ENCODE results near the gene NINL. TPM values are rescaled to one million over a fixed set of nuclear protein-coding genes. Genes with fewer than 3 reads are reported as not detected.

The NINL gene
- total RNA-seq, 1 experiment from 2014 or later, result 31.5 TPM

- DNase-seq (ENCODE audit: low spot score), result no peak
- Histone ChIP-seq H3K36me3 (ENCODE audit: insufficient read depth, low read length, poor library complexity, severe bottlenecking) (peaks cover 56% of the 10 kb centered on the region), H3K27me3 (replicated peaks; ENCODE audit: insufficient read depth, low read depth, low read length, poor library complexity) (no peaks in the 10 kb centered on the region), H3K27ac (ENCODE audit: low read depth, low read length, poor library complexity, severe bottlenecking) (no peak overlapping the region), H3K9me3 (ENCODE audit: low read depth, low read length, poor library complexity, severe bottlenecking) (no peaks in the 10 kb centered on the region), H3K4me3 (ENCODE audit: low read depth, low read length, poor library complexity, severe bottlenecking) (no peak overlapping the region), H3K4me1 (ENCODE audit: insufficient read depth, low read length, poor library complexity, severe bottlenecking) (no peaks in the 10 kb centered on the region)
- CTCF ChIA-PET, result no interaction called here
- intact Hi-C loops (cut with micrococcal nuclease; ENCODE audit: unreplicated experiment), result no loop called here
- POLR2A ChIA-PET (ENCODE audit: low non-redundant PET), result no interaction called here
- no TSS peak for BruUV-seq (replicated peaks)
- TF ChIP-seq CTCF (conservative IDR thresholded peaks at IDR 0.05; ENCODE audit: low read depth, low read length), result no peak
- no peak for TF ChIP-seq EZH2 (IDR thresholded peaks at IDR 0.05; ENCODE audit: borderline replicate concordance, low read depth, low read length, poor library complexity, severe bottlenecking)
Observed at GRCh38 chr20:25452333-25452732, 133.0 kb downstream of the NINL start.

GRCh38 chr20:25447671-25448070 lies 137.7 kb downstream of the NINL start:
- H3K4me3 ChIP-seq (ENCODE audit: low read depth, low read length, poor library complexity, severe bottlenecking), result no peak overlapping the region
- no peaks in the 10 kb centered on the region for H3K9me3 ChIP-seq (ENCODE audit: low read depth, low read length, poor library complexity, severe bottlenecking)
- intact Hi-C loops (cut with micrococcal nuclease; ENCODE audit: unreplicated experiment), result no loop called here
- no peak for DNase-seq (ENCODE audit: low spot score)
- TF ChIP-seq EZH2 (IDR thresholded peaks at IDR 0.05; ENCODE audit: borderline replicate concordance, low read depth, low read length, poor library complexity, severe bottlenecking), result no peak
- no peak for TF ChIP-seq CTCF (conservative IDR thresholded peaks at IDR 0.05; ENCODE audit: low read depth, low read length)
- no peaks in the 10 kb centered on the region for H3K4me1 ChIP-seq (ENCODE audit: insufficient read depth, low read length, poor library complexity, severe bottlenecking)
- no peaks in the 10 kb centered on the region for H3K27me3 ChIP-seq (replicated peaks; ENCODE audit: insufficient read depth, low read depth, low read length, poor library complexity)
- POLR2A ChIA-PET (ENCODE audit: low non-redundant PET), result no interaction called here
- BruUV-seq (replicated peaks), result no TSS peak
- no peak overlapping the region for H3K27ac ChIP-seq (ENCODE audit: low read depth, low read length, poor library complexity, severe bottlenecking)
- peaks cover 49% of the 10 kb centered on the region for H3K36me3 ChIP-seq (ENCODE audit: insufficient read depth, low read length, poor library complexity, severe bottlenecking)
- CTCF ChIA-PET, result no interaction called here

- CTCF ChIA-PET, result no interaction called here
- intact Hi-C loops (cut with micrococcal nuclease; ENCODE audit: unreplicated experiment), result no loop called here
- Histone ChIP-seq H3K27ac (ENCODE audit: low read depth, low read length, poor library complexity, severe bottlenecking) (no peak overlapping the region), H3K4me3 (ENCODE audit: low read depth, low read length, poor library complexity, severe bottlenecking) (no peak overlapping the region), H3K27me3 (replicated peaks; ENCODE audit: insufficient read depth, low read depth, low read length, poor library complexity) (no peaks in the 10 kb centered on the region), H3K36me3 (ENCODE audit: insufficient read depth, low read length, poor library complexity, severe bottlenecking) (peaks cover 53% of the 10 kb centered on the region), H3K9me3 (ENCODE audit: low read depth, low read length, poor library complexity, severe bottlenecking) (no peaks in the 10 kb centered on the region), H3K4me1 (ENCODE audit: insufficient read depth, low read length, poor library complexity, severe bottlenecking) (no peaks in the 10 kb centered on the region)
- TF ChIP-seq CTCF (conservative IDR thresholded peaks at IDR 0.05; ENCODE audit: low read depth, low read length) (no peak), EZH2 (IDR thresholded peaks at IDR 0.05; ENCODE audit: borderline replicate concordance, low read depth, low read length, poor library complexity, severe bottlenecking) (no peak)
- POLR2A ChIA-PET (ENCODE audit: low non-redundant PET), result no interaction called here
- no peak for DNase-seq (ENCODE audit: low spot score)
- no TSS peak for BruUV-seq (replicated peaks)
Observed at GRCh38 chr20:25444556-25444955, 140.8 kb downstream of the NINL start.

Data from A673 (cell line).